Iris pigment epithelial cell (primary cell): ENCODE data around the gene DIAPH2.
A peak's percentile ranks its signal among the peaks of the same experiment; 100 is the strongest.

Experiments used
- DNase-seq: peaks from one replicate; pipeline ENCODE4 v3.0.0-alpha.2; 2011; ENCODE audit warnings: low read depth

DIAPH2 gene

GRCh38 chrX:97050392-97050791 lies 365.8 kb downstream of the DIAPH2 start:
- DNase-seq = no peak

- no peak for DNase-seq
These were observed 372.8 kb downstream of the DIAPH2 start for GRCh38 chrX:97057349-97057909.

GRCh38 chrX:97060020-97060419 lies 375.4 kb downstream of the DIAPH2 start:
- no peak for DNase-seq

GRCh38 chrX:97065066-97065465 lies 380.4 kb downstream of the DIAPH2 start:
- DNase-seq = no peak

- peak; percentile 36 for DNase-seq
These were observed 381.3 kb downstream of the DIAPH2 start for GRCh38 chrX:97065973-97066372.

- no peak for DNase-seq
These were observed 381.7 kb downstream of the DIAPH2 start for GRCh38 chrX:97066381-97066780.

GRCh38 chrX:97070346-97070745 lies 385.7 kb downstream of the DIAPH2 start:
- DNase-seq = no peak

GRCh38 chrX:97074400-97074799 lies 389.8 kb downstream of the DIAPH2 start:
- peak; percentile 24 for DNase-seq

- no peak for DNase-seq
These were observed 404.5 kb downstream of the DIAPH2 start for GRCh38 chrX:97089116-97089515.

- no peak for DNase-seq
These were observed 411.7 kb downstream of the DIAPH2 start for GRCh38 chrX:97096385-97096784.

GRCh38 chrX:97102938-97103337 lies 418.3 kb downstream of the DIAPH2 start:
- DNase-seq = no peak

- no peak for DNase-seq
These were observed 425.1 kb downstream of the DIAPH2 start for GRCh38 chrX:97109730-97110129.

GRCh38 chrX:97117572-97117971 lies 432.9 kb downstream of the DIAPH2 start:
- no peak for DNase-seq

- DNase-seq = no peak
These were observed 434.9 kb downstream of the DIAPH2 start for GRCh38 chrX:97119474-97120109.

- DNase-seq = no peak
These were observed 438.4 kb downstream of the DIAPH2 start for GRCh38 chrX:97123001-97123400.

- DNase-seq = peak; percentile 50
These were observed 441.4 kb downstream of the DIAPH2 start for GRCh38 chrX:97126020-97126419.

- no peak for DNase-seq
These were observed 448.2 kb downstream of the DIAPH2 start for GRCh38 chrX:97132664-97133415.

GRCh38 chrX:97145934-97146333 lies 461.3 kb downstream of the DIAPH2 start:
- no peak for DNase-seq

- DNase-seq = no peak
These were observed 471.2 kb downstream of the DIAPH2 start for GRCh38 chrX:97155816-97156215.

- no peak for DNase-seq
These were observed 473.6 kb downstream of the DIAPH2 start for GRCh38 chrX:97158269-97158668.

GRCh38 chrX:97159916-97160800 lies 475.5 kb downstream of the DIAPH2 start:
- DNase-seq = peak; percentile 1

- DNase-seq = no peak
These were observed 482.7 kb downstream of the DIAPH2 start for GRCh38 chrX:97167333-97167732.
